AG08396 (cell line): ENCODE data around the gene SLC22A15.
A peak's percentile ranks its signal among the peaks of the same experiment; 100 is the strongest.
"Not testable (repeated sequence)": the region's sequence is repeated elsewhere in the genome, so short reads cannot be mapped to it uniquely, and the experiment has no call there.

Source experiments
- DNase-seq: peaks from one replicate; pipeline ENCODE4 v3.0.0; 2012; ENCODE audit warnings: low spot score, mixed read lengths

The SLC22A15 gene

DNA sequence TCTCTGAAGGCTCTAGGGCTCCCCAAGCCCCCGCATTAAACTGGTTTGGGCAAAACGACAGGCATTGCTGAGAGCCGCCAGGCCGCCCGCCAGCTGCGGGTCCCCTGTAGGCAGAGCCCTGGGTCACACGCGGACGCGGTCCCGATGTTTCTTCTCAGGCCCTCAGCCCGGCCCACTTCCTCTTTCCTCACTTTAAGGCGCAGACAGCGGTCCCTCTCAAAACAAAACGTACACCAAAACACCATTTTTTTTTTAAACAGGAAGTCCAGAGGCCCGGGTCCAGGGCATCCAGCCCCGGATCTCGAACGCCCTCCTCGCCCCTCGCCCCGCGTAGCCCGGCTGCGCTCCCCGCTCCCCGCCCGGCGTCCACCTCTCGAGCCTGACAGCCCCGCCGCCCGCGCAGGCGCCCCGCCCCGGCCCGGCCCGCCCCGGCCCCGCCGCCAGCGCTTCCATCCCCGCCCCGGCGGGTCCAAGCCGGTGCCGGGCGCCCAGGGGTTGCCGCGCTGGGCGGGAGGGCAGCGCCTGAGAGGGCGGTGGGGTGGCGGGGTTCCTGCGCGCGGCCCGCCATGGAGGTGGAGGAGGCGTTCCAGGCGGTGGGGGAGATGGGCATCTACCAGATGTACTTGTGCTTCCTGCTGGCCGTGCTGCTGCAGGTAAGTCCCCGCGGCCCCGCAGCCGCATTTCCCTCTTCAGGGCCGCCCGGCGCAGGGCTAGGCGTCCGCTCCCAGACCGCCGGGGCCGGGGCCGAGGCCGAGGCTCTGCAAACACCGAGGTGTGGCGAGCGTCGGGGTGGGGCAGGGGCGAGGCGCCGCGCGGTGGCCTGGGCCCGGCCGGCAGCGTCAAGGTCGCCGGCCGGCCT, at the start of gene SLC22A15:
SLC22A15 (plus strand) TSS at position 452 of the 859 bp plus-strand sequence; CDS start at position 567, 115 bp downstream.
- peak; percentile 71 for DNase-seq

DNA sequence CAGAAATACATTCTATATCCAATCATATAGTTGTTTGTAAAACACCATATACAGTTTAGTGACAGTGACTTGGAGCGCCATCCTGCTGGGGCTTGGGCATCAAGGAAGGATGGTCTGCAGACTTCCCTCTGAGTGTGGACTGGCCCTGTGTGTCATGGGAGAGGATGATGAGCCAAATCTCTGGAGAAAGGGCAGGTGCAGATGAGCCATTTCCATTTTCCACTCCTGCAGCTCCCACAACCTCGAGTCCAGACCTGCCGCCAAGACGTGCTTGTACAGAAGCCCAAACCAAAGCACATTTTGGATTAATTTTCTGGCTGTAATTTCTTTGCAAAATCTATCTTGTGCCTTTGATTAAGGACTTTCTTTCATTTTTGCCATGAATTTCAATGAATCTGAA, 48.3 kb upstream of the SLC22A15 start:
- DNase-seq = no peak

DNA sequence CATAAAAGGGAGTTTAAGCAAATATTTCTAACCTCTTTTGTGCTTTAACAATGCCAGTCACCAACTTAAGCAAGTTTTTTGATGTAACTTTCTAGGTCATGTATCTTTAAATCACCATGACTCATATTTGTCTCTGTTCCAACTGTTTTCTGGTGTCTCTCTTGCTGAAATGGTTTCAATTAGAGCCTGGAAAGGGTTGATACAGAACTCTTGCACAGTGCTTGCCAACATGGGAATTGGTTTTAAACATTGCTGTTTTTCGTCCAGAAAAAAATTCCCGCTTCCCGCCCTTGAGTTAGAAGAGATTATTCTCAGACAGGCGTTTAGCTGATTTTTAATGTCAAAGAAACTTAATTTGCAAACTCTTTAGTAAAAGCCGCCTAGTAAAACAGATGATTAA, 46.4 kb upstream of the SLC22A15 start:
- DNase-seq = peak; percentile 38

DNA sequence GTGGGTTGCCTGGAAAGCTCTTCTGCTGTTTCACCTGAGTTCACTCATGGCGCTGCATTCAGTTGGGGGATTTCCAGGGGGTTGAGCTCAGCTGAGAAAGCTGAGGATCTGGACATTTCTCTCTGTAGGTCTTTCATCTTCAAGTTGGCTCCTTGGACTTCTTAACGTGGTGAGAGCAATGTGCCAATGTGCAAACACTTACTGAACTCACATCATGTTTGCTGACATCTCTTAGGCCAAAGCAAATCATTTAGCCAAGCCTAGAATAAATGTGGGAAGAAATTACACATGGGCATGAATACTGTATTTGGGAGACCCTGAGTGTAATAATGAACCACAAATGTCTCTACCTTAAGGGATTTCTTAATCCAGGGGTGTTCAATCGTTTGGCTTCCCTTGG, 42.7 kb upstream of the SLC22A15 start:
- DNase-seq = no peak

DNA sequence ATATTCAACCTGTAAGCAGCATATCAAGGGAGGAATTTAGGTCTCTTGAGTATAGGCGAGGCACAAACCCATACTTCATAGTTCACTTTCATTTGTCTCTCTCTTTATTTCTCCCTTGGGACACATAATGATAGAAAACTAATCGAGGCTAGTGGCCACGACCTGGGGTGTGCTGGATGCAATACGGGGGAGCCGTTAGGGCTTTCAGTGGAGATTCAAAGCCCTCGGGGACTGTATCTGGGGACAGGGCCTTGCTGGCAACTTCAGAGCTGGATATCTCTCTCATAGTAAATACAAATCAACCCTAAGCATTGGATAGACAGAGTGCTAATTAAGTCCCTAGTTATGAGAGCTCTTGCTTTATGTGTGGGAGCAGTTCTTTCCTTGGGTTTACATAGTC, 36.9 kb upstream of the SLC22A15 start:
- no peak for DNase-seq

DNA sequence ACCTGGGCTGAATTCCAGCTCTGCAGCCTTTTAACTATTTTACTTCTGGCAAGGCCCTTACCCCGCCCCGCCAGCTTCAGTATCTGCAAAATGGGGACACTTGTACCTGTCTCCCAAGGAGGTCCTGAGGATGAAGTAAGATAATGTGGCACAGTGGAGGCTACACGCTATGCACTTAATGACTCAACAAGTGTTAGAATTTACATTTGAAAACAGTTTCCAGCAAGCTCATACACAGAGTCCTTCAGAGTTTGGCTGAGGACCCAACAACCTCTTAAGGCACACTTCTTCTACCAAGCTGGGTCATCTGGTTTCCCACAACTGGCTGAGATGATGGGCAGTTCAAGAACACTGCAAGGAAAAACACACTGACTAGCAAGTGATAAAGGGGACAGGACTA, 30.2 kb upstream of the SLC22A15 start:
- DNase-seq = no peak

DNA sequence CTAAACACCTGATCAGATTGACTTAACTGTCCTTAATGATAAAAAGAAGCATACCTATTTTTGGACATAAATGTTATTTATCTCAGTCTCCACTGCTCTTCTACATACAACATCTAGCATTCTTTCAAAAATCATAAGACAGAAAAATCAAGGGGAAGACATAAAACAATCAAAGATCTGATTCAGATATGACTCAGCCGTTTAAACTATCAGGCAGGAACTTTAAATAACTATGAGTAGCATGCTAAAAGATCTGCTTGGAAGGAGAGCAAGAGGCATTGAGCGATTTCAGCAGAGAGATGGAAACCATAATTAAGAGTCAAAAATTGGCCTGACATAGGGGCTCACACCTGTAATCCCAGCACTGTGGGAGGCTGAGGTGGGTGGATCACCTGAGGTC, 27.2 kb upstream of the SLC22A15 start:
- DNase-seq = peak; percentile 6

DNA sequence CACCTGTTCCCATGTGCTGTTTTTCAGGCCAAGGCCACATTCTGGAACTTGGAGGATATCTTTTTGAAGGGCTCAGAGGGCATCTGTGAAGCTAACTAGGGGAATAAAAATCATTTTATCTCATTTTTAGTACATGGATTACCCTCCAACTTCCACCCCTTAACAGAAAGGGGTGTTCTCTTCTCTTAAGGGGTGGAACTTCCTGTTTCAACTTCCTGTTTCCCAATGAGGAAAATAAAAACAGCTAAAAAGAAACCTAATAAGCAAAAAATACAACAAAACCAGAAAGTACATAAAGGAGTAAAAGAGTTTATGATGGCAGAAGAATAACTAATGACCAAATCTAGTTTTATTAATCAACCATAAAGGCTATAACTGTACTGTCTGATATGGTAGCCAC, 24.8 kb upstream of the SLC22A15 start:
- no peak for DNase-seq

DNA sequence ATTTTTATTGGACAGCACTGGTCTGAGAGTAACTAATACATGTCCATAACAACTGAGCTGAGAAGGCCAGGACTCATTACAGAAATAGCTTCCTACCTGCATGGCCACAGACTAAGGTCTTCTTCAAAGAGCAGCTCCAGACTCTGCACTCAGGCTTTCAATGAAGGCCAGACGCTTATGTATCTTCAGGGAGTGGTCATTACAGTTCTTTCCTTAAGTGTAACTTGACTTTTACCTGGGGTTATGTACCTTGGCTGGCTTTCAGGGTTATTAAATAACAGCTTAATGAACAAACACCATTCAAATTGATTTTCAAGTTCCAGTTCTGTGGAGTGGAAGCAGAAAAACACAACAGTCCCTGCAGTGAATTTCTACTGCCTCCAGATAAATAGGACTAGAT, 23.8 kb upstream of the SLC22A15 start:
- DNase-seq = no peak

DNA sequence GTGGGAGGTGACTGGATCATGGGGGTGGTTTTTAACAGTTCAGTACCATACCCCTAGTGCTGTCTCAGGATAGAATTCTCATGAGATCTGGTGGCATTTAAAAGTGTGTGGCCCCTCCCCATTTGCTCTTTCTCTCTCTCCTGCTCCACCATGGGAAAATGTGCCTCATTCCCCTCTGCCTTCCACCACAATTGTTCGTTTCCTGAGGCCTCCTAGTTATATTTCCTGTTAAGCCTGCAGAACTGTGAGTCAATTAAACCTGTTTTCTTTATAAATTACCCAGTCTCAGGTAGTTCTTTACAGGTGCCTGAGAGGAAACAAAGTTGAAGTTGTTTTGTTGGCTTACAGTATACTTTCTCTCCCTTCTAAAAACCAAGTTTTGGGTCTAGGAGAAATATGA, 23.1 kb upstream of the SLC22A15 start:
- DNase-seq = no peak

DNA sequence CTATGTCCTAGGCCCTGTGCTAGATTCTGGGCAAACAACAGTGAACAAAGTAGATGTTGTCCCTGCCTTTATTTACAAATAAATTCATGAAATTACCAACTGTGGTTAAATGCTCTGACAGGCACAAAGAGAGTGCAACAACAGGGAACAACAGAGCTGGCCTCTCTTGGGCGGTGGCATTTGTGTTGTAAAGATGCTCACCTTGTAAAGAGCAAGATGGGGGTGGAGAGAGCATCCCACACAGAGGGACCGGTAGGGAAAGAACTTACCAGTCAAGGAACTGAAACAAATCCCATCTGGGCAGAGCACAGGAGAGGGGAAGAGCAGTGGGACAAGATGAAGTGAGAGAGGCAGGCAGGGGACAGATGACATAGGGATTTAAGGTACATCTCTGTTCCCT, 21.6 kb upstream of the SLC22A15 start:
- no peak for DNase-seq

DNA sequence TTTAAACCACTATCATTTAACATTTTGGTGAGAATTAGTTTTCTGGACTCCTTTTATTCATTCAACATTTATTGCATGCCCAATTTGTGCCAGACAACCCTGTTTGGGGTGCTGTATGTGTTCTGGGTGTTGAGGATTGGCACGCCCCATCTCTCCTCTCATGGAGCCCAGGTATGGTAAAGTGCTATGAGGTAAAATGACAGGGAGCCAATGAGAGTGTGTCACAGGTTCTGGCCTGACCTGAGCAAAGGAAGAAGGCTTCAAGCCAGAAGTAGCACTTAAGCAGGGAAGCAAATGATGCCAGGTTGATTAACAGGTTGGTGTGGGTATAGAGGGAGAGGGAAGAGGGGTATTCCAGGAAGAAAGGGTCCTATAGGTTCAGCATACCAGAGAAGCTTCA, 21.1 kb upstream of the SLC22A15 start:
- no peak for DNase-seq

DNA sequence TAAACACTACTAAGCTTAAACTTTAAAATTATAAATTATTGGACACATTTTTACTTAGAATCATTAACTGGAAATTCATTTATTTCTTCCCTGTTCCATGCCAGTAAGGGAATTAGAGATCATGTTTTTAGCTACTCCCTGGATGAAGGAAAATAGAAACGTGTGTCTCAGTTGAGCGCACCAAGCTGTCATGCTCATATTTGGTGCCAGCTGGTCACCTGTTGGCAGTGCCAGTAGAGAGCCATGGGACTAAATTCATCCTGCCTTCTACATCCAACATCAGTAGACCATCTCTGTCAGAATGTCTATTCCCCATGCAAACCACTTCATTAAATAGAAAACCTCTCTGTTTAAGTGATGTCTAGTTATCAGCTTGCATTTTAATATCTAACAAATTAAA, 17.4 kb upstream of the SLC22A15 start:
- DNase-seq = no peak

DNA sequence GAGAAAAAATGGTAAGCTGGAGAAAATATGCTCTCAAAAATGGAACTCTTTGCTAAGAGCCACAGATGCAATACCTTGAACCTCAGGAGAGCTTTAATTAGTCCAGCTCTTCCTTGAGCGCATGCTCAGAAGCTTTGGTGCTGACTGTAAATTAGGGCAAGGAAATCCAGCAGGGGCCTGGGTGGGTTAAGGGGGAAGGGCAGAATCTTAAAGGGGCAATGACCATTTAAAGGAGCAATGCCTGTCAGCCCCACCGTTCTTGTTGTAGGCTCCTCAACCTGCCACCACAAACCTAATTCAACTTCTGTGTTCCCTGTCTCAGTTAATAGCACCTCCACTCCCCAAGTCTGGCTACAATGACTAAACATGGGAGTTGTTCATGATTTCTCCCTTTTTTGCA, 6.8 kb upstream of the SLC22A15 start:
- DNase-seq = no peak

DNA sequence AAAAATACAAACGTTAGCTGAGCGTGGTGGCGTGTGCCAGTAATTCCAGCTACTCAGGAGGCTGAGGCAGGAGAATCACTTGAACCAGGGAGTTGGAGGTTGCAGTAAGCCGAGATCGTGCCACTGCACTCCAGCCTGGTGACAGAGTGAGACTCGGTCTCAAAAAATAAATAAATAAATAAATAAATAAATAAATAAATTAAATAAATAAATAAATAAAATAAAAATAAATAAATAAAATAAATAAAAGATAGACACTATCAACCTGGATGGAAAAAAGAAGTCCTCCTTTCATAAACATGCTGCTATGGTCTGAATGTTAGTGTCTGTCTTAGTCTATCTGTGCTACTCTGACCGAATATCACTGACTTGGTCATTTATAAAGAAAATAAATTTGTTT, 4.5 kb upstream of the SLC22A15 start:
- DNase-seq = not testable (repeated sequence)

DNA sequence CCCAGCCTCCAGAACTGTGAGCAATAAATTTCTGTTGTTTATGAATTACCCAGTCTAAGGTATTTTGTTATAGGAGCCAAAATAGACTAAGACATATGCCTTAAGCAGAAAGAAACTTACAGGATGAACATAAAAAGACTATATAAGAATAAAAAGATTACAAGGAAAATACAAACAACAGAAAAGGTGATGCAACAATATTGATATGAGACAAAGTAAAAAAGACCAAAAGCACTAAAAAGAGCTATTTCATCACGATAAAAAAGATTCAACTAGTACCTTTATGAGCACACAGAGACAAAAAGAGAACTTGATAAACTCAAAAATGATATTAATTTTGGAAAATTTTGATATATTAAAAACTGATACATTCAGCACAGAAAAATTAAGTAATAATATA, 3.2 kb upstream of the SLC22A15 start:
- no peak for DNase-seq

DNA sequence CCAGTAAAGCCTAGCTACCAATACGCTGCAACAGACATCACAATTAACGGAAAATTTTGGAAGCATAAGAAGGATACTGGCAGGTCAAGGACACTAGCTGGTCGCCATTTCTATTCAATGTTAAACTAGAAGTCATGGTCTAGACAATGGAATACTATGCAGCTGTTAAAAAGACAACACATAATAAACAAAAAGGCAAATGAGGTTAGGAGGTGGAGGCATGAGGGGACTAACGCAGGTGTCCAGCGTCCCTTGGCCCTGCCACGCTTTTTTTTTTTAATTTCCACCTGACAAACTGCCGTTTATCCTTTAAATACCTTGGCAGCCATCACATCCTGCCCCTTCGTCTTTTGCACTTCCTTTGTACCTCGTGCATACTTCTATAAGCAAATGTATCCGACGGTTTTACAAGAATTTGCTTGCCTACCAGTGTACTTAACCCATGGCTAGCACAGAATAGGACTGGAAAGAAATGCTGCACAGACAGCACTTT, 698 bp upstream of the SLC22A15 start:
- no peak for DNase-seq

DNA sequence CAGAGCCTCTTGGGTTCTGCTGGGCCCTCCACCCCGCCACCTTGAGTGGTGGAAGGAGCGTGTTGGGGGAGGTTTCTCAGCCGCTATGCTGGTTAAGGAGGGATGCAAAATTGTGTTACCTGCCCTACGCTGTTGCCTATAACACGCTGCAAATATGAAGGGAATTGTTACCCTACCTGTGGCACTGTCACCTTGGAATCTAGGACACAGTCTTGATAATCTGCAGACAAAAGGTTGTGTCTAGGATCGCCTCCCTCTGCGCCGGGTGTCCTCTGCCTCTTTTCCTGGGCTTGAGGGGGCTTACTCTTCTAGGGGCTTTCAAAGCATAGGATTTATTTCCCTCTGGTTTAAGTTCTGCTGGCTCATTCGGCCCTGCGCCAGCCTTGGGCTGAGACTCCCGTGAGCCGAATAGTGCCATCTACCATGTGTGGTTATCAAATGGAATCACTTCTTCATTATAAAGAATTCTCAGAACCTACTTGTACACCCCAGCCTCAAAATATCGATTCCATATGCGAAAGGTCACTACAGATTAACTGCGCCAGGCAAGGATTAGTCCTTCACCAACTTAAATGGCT, 697 bp downstream of the SLC22A15 start:
- peak; percentile 10 for DNase-seq

DNA sequence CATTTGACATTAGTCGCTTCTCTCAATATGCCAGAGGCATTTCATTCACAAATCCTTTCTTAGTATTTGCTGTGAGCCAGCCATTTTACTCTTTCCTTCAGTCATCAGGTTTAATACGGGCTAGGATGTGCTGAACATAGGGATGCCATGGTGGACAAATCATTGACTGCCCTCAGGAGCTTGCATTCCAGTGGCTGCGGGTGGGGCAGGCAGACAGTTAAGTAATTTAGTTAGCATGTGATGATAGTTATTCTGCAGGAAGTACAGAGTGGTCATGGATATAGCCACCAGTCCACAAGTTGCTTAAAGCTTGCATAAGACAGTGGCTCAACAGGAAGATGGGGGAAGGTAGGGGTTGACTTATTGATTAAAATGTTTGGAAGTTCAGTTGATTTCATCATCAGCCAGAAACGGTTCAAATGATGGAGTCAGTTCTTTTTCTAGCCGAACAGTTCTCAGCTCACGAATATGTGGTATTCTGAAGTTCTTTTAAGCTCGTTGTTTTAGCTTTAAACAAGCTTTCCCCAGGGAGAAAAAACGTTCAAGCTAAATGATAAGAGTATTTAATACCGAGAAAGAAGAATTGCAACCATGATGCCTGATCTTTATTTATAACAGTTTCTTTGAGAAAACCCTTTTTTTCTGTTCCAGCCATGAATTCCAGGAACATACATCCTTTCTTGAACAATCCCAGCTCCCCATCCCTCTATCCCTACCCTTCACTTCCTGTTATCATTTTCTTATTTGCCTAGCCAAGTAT, 1.4 kb downstream of the SLC22A15 start:
- DNase-seq = peak; percentile 45

DNA sequence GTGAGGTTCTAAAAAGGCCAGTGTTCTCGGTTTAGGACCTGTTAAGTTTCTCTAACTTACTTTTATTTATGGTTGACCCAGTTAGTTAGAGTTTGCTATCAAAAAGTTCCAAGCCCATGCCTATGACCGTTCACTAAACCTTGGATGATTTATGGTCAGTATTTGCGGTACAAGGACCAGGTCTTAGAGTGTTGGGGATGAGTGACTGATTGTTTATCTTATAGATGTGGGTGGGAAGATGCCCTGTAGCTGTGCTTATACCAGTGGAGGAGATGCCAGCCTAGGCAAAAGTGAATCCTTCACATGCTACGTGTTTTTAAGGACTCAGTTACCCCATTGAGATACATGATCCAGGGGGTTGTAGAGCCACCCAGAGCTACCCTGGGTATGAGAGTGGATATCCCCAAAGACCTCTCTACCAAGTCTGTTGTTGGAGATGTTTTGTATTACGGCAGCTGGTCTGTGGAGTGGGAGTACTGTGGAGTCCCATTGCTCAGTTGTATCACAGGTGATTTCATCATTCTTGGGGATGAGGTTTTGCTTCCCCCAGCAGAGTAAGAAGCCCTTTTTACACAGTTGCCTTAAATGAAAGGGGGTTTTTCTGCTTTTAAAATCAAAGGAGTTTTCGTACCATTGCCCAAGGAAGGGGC, 2.1 kb downstream of the SLC22A15 start:
- DNase-seq = no peak

DNA sequence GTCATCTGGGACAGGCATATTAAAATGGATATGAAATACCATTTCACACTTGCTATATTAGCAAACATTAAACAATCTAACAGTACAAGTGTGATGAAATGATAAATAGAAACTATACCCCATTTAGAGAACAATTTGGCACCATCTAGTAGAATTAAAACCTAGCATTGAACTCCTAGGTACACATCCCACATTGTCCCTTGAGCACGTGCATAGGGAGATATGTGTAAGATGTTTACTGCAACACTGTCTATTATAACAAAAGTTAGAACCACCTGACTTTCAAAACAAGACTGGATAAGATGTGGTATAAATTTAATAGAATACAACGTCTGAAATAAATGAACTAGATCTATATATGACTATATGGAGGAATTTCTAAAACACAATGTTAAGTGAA, 3.8 kb downstream of the SLC22A15 start:
- DNase-seq = no peak
